ENCODE results near the gene KRTAP10-6.

KRTAP10-6 gene

GRCh38 chr21:44625756-44626155 is 33.5 kb upstream of the KRTAP10-6 start:
- Histone ChIP-seq H3K9ac (ENCODE audit: low read length) (no peak overlapping the region), H2AFZ (ENCODE audit: low read depth, low read length) (no peak overlapping the region), H3K4me3 (ENCODE audit: low read length) (no peak overlapping the region), H4K20me1 (ENCODE audit: insufficient read depth, low read length) (no peaks in the 10 kb centered on the region), H3K4me2 (ENCODE audit: low read length) (no peak overlapping the region), H3K27ac (ENCODE audit: low read length) (no peak overlapping the region), H3K27me3 (ENCODE audit: low read depth, low read length) (no peaks in the 10 kb centered on the region), H3K4me1 (ENCODE audit: low read length) (no peaks in the 10 kb centered on the region), H3K9me3 (ENCODE audit: insufficient read depth, low read length) (0 out of 2 replicates have a peak, but pooled peaks cover 1% of the 10 kb centered on the region), H3K36me3 (replicated peaks; ENCODE audit: low read depth, low read length) (no peaks in the 10 kb centered on the region), H3K79me2 (ENCODE audit: low read length) (no peaks in the 10 kb centered on the region)
- TF ChIP-seq EZH2phosphoT487 (IDR thresholded peaks at IDR 0.05; ENCODE audit: low read depth) (no peak), CTCF (IDR thresholded peaks at IDR 0.05; ENCODE audit: low read depth, low read length) (no peak)

GRCh38 chr21:44623575-44623974 is 31.3 kb upstream of the KRTAP10-6 start:
- Histone ChIP-seq H3K27me3 (ENCODE audit: low read depth, low read length) (no peaks in the 10 kb centered on the region), H3K79me2 (ENCODE audit: low read length) (no peaks in the 10 kb centered on the region), H3K9me3 (ENCODE audit: insufficient read depth, low read length) (peaks cover 4% of the 10 kb centered on the region; the same call in 1 of the 2 replicates), H3K36me3 (replicated peaks; ENCODE audit: low read depth, low read length) (no peaks in the 10 kb centered on the region), H3K4me2 (ENCODE audit: low read length) (no peak overlapping the region), H3K27ac (ENCODE audit: low read length) (no peak overlapping the region), H2AFZ (ENCODE audit: low read depth, low read length) (no peak overlapping the region), H3K4me3 (ENCODE audit: low read length) (no peak overlapping the region), H3K9ac (ENCODE audit: low read length) (no peak overlapping the region), H4K20me1 (ENCODE audit: insufficient read depth, low read length) (no peaks in the 10 kb centered on the region), H3K4me1 (ENCODE audit: low read length) (no peaks in the 10 kb centered on the region)
- no peak for TF ChIP-seq EZH2phosphoT487 (IDR thresholded peaks at IDR 0.05; ENCODE audit: low read depth)
- no peak for TF ChIP-seq CTCF (IDR thresholded peaks at IDR 0.05; ENCODE audit: low read depth, low read length)

GRCh38 chr21:44619886-44620285 is 27.6 kb upstream of the KRTAP10-6 start:
- TF ChIP-seq EZH2phosphoT487 (IDR thresholded peaks at IDR 0.05; ENCODE audit: low read depth) (no peak), CTCF (IDR thresholded peaks at IDR 0.05; ENCODE audit: low read depth, low read length) (no peak)
- H3K9me3 ChIP-seq (ENCODE audit: insufficient read depth, low read length) = peaks cover 4% of the 10 kb centered on the region; the same call in 1 of the 2 replicates

GRCh38 chr21:44618909-44619308 is 26.6 kb upstream of the KRTAP10-6 start:
- Histone ChIP-seq H3K27ac (ENCODE audit: low read length) (no peak overlapping the region), H3K4me2 (ENCODE audit: low read length) (no peak overlapping the region), H3K79me2 (ENCODE audit: low read length) (no peaks in the 10 kb centered on the region), H4K20me1 (ENCODE audit: insufficient read depth, low read length) (no peaks in the 10 kb centered on the region), H2AFZ (ENCODE audit: low read depth, low read length) (peak overlapping the region; percentile 31; the same call in 1 of the 2 replicates), H3K36me3 (replicated peaks; ENCODE audit: low read depth, low read length) (no peaks in the 10 kb centered on the region), H3K27me3 (ENCODE audit: low read depth, low read length) (no peaks in the 10 kb centered on the region), H3K4me1 (ENCODE audit: low read length) (no peaks in the 10 kb centered on the region), H3K4me3 (ENCODE audit: low read length) (no peak overlapping the region), H3K9ac (ENCODE audit: low read length) (no peak overlapping the region), H3K9me3 (ENCODE audit: insufficient read depth, low read length) (peaks cover 4% of the 10 kb centered on the region; the same call in 1 of the 2 replicates)
- TF ChIP-seq EZH2phosphoT487 (IDR thresholded peaks at IDR 0.05; ENCODE audit: low read depth) (no peak), CTCF (IDR thresholded peaks at IDR 0.05; ENCODE audit: low read depth, low read length) (no peak)

More at GRCh38 chr21:44619886-44620285, 27.6 kb upstream of the KRTAP10-6 start:
- no peak overlapping the region for H3K4me3 ChIP-seq (ENCODE audit: low read length)
- no peaks in the 10 kb centered on the region for H3K4me1 ChIP-seq (ENCODE audit: low read length)
- no peak overlapping the region for H3K27ac ChIP-seq (ENCODE audit: low read length)
- no peaks in the 10 kb centered on the region for H3K27me3 ChIP-seq (ENCODE audit: low read depth, low read length)
- H3K4me2 ChIP-seq (ENCODE audit: low read length) = no peak overlapping the region
- H3K79me2 ChIP-seq (ENCODE audit: low read length) = no peaks in the 10 kb centered on the region
- no peak overlapping the region for H2AFZ ChIP-seq (ENCODE audit: low read depth, low read length)
- no peaks in the 10 kb centered on the region for H4K20me1 ChIP-seq (ENCODE audit: insufficient read depth, low read length)
- no peaks in the 10 kb centered on the region for H3K36me3 ChIP-seq (replicated peaks; ENCODE audit: low read depth, low read length)
- H3K9ac ChIP-seq (ENCODE audit: low read length) = no peak overlapping the region

All from OCI-LY3 (cell line).